Measurements from ENCODE around the gene SUPT20HL1. TPM values are rescaled to one million over a fixed set of nuclear protein-coding genes. Genes with fewer than 3 reads are reported as not detected.

The SUPT20HL1 gene
- total and polyA plus RNA-seq, 2 experiments from 2014 or later = not detected

GRCh38 chrX:24316111-24316510, 44.3 kb upstream of the SUPT20HL1 start:
- Histone ChIP-seq H3K4me1 (ENCODE audit: insufficient read depth) (no peaks in the 10 kb centered on the region), H3K9ac (no peak overlapping the region), H3F3A (ENCODE audit: insufficient read depth) (no peaks in the 10 kb centered on the region), H3K4me3 (no peak overlapping the region), H3K27me3 (replicated peaks; ENCODE audit: insufficient read depth) (no peaks in the 10 kb centered on the region), H3K36me3 (ENCODE audit: low read depth) (no peaks in the 10 kb centered on the region), H3K9me2 (ENCODE audit: insufficient read depth) (no peaks in the 10 kb centered on the region), H4K20me1 (ENCODE audit: insufficient read depth) (no peaks in the 10 kb centered on the region), H3K9me3 (ENCODE audit: low read depth) (no peaks in the 10 kb centered on the region), H3K79me2 (ENCODE audit: insufficient read depth) (no peaks in the 10 kb centered on the region), H3K27ac (no peak overlapping the region), H2AFZ (no peak overlapping the region), H3K4me2 (ENCODE audit: unreplicated experiment) (no peak overlapping the region)
- 55 to 56% methylated on average over 1 of the region's 1 CpG for WGBS, 2 experiments (ENCODE audit: low coverage in 1 of 2, low lambda C conversion rate in 2 of 2, missing lambda C conversion rate in 2 of 2)
- no peak for TF ChIP-seq EZH2phosphoT487 (IDR thresholded peaks at IDR 0.05; ENCODE audit: insufficient read depth, low read depth)
- no peak for TF ChIP-seq EZH2 (IDR thresholded peaks at IDR 0.05; ENCODE audit: insufficient read depth, poor library complexity, severe bottlenecking)
- DNase-seq = no peak
- in situ Hi-C loops (cut with MboI) = no loop called here

- DNase-seq = no peak
- Histone ChIP-seq H3K9ac (no peak overlapping the region), H2AFZ (no peak overlapping the region), H3K27me3 (replicated peaks; ENCODE audit: insufficient read depth) (no peaks in the 10 kb centered on the region), H3K36me3 (ENCODE audit: low read depth) (no peaks in the 10 kb centered on the region), H3K4me2 (ENCODE audit: unreplicated experiment) (no peak overlapping the region), H3K4me3 (no peak overlapping the region), H3K27ac (no peak overlapping the region), H3K79me2 (ENCODE audit: insufficient read depth) (no peaks in the 10 kb centered on the region), H3K4me1 (ENCODE audit: insufficient read depth) (no peaks in the 10 kb centered on the region), H3F3A (ENCODE audit: insufficient read depth) (no peaks in the 10 kb centered on the region), H4K20me1 (ENCODE audit: insufficient read depth) (no peaks in the 10 kb centered on the region), H3K9me2 (ENCODE audit: insufficient read depth) (no peaks in the 10 kb centered on the region), H3K9me3 (ENCODE audit: low read depth) (no peaks in the 10 kb centered on the region)
- in situ Hi-C loops (cut with MboI) = no loop called here
- TF ChIP-seq EZH2 (IDR thresholded peaks at IDR 0.05; ENCODE audit: insufficient read depth, poor library complexity, severe bottlenecking) (no peak), EZH2phosphoT487 (IDR thresholded peaks at IDR 0.05; ENCODE audit: insufficient read depth, low read depth) (no peak)
- WGBS, 2 experiments (ENCODE audit: low coverage in 1 of 2, low lambda C conversion rate in 2 of 2, missing lambda C conversion rate in 2 of 2) = 5 to 36% methylated on average over 1 of the region's 1 CpG
Observed at GRCh38 chrX:24317567-24317966, 42.9 kb upstream of the SUPT20HL1 start.

- Histone ChIP-seq H2AFZ (no peak overlapping the region), H3K79me2 (ENCODE audit: insufficient read depth) (no peaks in the 10 kb centered on the region), H3K27ac (no peak overlapping the region), H3K9ac (no peak overlapping the region), H3K4me1 (ENCODE audit: insufficient read depth) (no peaks in the 10 kb centered on the region), H3K9me2 (ENCODE audit: insufficient read depth) (no peaks in the 10 kb centered on the region), H3K4me2 (ENCODE audit: unreplicated experiment) (no peak overlapping the region), H3K9me3 (ENCODE audit: low read depth) (no peaks in the 10 kb centered on the region), H3K36me3 (ENCODE audit: low read depth) (no peaks in the 10 kb centered on the region), H3F3A (ENCODE audit: insufficient read depth) (no peaks in the 10 kb centered on the region), H3K27me3 (replicated peaks; ENCODE audit: insufficient read depth) (no peaks in the 10 kb centered on the region), H4K20me1 (ENCODE audit: insufficient read depth) (no peaks in the 10 kb centered on the region), H3K4me3 (no peak overlapping the region)
- TF ChIP-seq EZH2phosphoT487 (IDR thresholded peaks at IDR 0.05; ENCODE audit: insufficient read depth, low read depth) = no peak
- no peak for TF ChIP-seq EZH2 (IDR thresholded peaks at IDR 0.05; ENCODE audit: insufficient read depth, poor library complexity, severe bottlenecking)
- 64 to 85% methylated on average over 4 of the region's 4 CpGs for WGBS, 2 experiments (ENCODE audit: low coverage in 1 of 2, low lambda C conversion rate in 2 of 2, missing lambda C conversion rate in 2 of 2)
- in situ Hi-C loops (cut with MboI) = no loop called here
- DNase-seq = no peak
Observed at GRCh38 chrX:24321741-24322395, 38.6 kb upstream of the SUPT20HL1 start.

GRCh38 chrX:24325231-24325630, 35.2 kb upstream of the SUPT20HL1 start:
- H3K36me3 ChIP-seq (ENCODE audit: low read depth) = no peaks in the 10 kb centered on the region
- H2AFZ ChIP-seq = no peak overlapping the region
- no peaks in the 10 kb centered on the region for H3K27me3 ChIP-seq (replicated peaks; ENCODE audit: insufficient read depth)
- no peaks in the 10 kb centered on the region for H3K9me3 ChIP-seq (ENCODE audit: low read depth)
- H3K4me2 ChIP-seq (ENCODE audit: unreplicated experiment) = no peak overlapping the region
- H3K27ac ChIP-seq = no peak overlapping the region
- no peak overlapping the region for H3K9ac ChIP-seq
- TF ChIP-seq EZH2phosphoT487 (IDR thresholded peaks at IDR 0.05; ENCODE audit: insufficient read depth, low read depth) (no peak), EZH2 (IDR thresholded peaks at IDR 0.05; ENCODE audit: insufficient read depth, poor library complexity, severe bottlenecking) (no peak)
- H3K79me2 ChIP-seq (ENCODE audit: insufficient read depth) = no peaks in the 10 kb centered on the region
- no peaks in the 10 kb centered on the region for H3K9me2 ChIP-seq (ENCODE audit: insufficient read depth)
- in situ Hi-C loops (cut with MboI) = no loop called here
- no peaks in the 10 kb centered on the region for H4K20me1 ChIP-seq (ENCODE audit: insufficient read depth)
- DNase-seq = no peak
- 78 to 100% methylated on average over 1 of the region's 1 CpG for WGBS, 2 experiments (ENCODE audit: low coverage in 1 of 2, low lambda C conversion rate in 2 of 2, missing lambda C conversion rate in 2 of 2)
- no peaks in the 10 kb centered on the region for H3K4me1 ChIP-seq (ENCODE audit: insufficient read depth)
- no peak overlapping the region for H3K4me3 ChIP-seq
- H3F3A ChIP-seq (ENCODE audit: insufficient read depth) = no peaks in the 10 kb centered on the region

Measured in GM23248 (cell line).